IPS-20b (cell line): ENCODE results near the gene MCRIP1.

Experiments
- H3K27ac ChIP-seq: one replicate; pipeline ENCODE4 v1.5.1; 2013; ENCODE audit warnings: low read length
- H3K27me3 ChIP-seq: 2 replicates; pipeline ENCODE4 v1.6.1; 2013; ENCODE audit warnings: mild to moderate bottlenecking, low read length, inconsistent platforms; ENCODE audit not compliant: insufficient read depth
- H3K36me3 ChIP-seq: 2 replicates; pipeline ENCODE4 v1.6.1; 2013; ENCODE audit warnings: low read depth, mild to moderate bottlenecking, inconsistent platforms, low read length, moderate library complexity; ENCODE audit not compliant: insufficient read depth
- H3K4me1 ChIP-seq: 2 replicates; pipeline ENCODE4 v1.6.1; 2013; ENCODE audit warnings: mild to moderate bottlenecking, control low read depth, inconsistent platforms, low read length, moderate library complexity; ENCODE audit not compliant: insufficient read depth
- H3K4me3 ChIP-seq: 2 replicates; pipeline ENCODE4 v1.5.1; 2013; ENCODE audit warnings: mild to moderate bottlenecking, low read length, inconsistent platforms
- H3K9ac ChIP-seq: 2 replicates; pipeline ENCODE4 v1.6.1; 2013; ENCODE audit warnings: low read depth, mild to moderate bottlenecking, inconsistent platforms, low read length, moderate library complexity
- H3K9me3 ChIP-seq: 2 replicates; pipeline ENCODE4 v1.6.1; 2013; ENCODE audit warnings: mild to moderate bottlenecking, low read depth, low read length, inconsistent platforms; ENCODE audit not compliant: insufficient read depth

Gene MCRIP1

GRCh38 chr17:81833160-81833920, at the start of gene MCRIP1:
Gene MCRIP1 (minus strand): TSS chr17:81833291. CDS start chr17:81824506, 8,785 bp downstream.
- H3K36me3 ChIP-seq = no peaks in the 10 kb centered on the region
- H3K9me3 ChIP-seq = no peaks in the 10 kb centered on the region
- no peaks in the 10 kb centered on the region for H3K4me1 ChIP-seq
- H3K27me3 ChIP-seq = no peaks in the 10 kb centered on the region
- H3K4me3 ChIP-seq = peak within 1 kb of the TSS; percentile 91
- H3K9ac ChIP-seq = peak within 1 kb of the TSS; percentile 98
- H3K27ac ChIP-seq = peak within 1 kb of the TSS; percentile 98

GRCh38 chr17:81879121-81879520, 46.0 kb upstream of the MCRIP1 start:
- Histone ChIP-seq H3K4me1 (no peaks in the 10 kb centered on the region), H3K9me3 (no peaks in the 10 kb centered on the region), H3K4me3 (no peak overlapping the region), H3K36me3 (peaks cover 50% of the 10 kb centered on the region), H3K27ac (no peak overlapping the region), H3K27me3 (no peaks in the 10 kb centered on the region), H3K9ac (no peak overlapping the region)

DNA sequence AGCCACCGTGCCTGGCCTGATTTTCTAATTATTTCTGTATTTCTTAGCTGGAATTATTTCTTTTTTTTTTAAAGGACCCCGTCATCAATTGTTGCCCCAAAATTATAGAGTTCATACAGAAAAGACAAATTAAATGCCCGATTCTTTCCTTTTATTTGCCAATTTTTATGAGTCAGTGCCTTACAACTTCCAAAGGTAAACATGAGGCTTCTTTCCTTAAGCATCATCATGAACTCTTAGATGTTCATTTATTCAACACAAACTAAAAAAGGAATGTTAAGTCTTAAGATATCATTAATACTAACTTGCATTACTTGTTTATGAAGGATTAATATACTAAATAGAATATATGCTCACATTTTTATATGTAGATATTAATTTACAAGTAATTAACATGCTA, 45.2 kb upstream of the MCRIP1 start:
- Histone ChIP-seq H3K9ac (no peak overlapping the region), H3K36me3 (peaks cover 46% of the 10 kb centered on the region), H3K27me3 (no peaks in the 10 kb centered on the region)

GRCh38 chr17:81877569-81877968, 44.5 kb upstream of the MCRIP1 start:
- H3K4me1 ChIP-seq = no peaks in the 10 kb centered on the region
- H3K9me3 ChIP-seq = no peaks in the 10 kb centered on the region
- no peak overlapping the region for H3K27ac ChIP-seq
- peaks cover 42% of the 10 kb centered on the region for H3K36me3 ChIP-seq
- no peak overlapping the region for H3K9ac ChIP-seq
- no peak overlapping the region for H3K4me3 ChIP-seq
- no peaks in the 10 kb centered on the region for H3K27me3 ChIP-seq

More for the DNA sequence above, 45.2 kb upstream of the MCRIP1 start:
- Histone ChIP-seq H3K4me3 (no peak overlapping the region), H3K4me1 (no peaks in the 10 kb centered on the region), H3K9me3 (no peaks in the 10 kb centered on the region), H3K27ac (no peak overlapping the region)

DNA sequence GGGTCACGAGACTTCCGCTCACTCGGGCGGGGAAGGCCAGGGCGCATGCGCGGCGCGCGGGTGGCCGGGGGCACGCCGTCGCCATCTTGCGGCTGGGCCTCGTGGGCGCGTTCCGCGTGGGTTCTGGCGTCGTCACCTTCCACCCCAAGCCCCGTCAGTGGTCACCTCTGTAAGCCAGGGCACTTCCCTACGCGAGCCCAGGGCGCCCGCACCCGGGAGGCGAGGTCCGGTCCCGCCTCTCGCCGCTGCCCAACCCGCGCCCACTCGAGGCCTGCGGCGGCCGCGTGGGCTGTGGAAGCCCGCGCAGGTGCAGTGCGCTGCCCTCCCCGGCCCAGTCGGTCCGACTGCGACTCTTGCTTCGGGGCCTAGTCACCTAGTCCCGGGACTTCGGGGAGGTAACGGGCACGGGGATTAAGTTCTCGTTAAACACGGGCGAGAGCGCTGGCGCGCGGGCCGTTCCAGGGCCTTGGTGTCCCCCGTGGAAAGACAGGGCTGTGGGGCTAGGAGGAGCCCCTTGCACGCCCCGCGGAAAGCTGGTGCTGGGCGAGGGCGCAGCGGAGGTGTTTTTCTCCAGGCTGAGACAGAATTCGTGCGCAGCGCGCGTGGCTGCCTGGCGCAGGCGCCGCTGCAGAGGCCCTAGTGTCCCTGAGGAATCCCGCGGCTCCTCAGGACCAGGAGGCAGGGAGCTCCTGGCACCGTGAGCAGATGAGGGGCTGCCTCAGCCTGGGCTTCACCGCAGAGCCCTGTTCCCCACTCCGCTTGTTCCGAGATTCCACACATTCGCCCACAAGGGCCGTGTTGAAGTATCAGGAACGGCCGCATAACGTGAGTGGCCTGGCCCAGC, 38.5 kb upstream of the MCRIP1 start:
- H3K27me3 ChIP-seq = no peaks in the 10 kb centered on the region
- no peaks in the 10 kb centered on the region for H3K9me3 ChIP-seq
- H3K4me3 ChIP-seq = peak overlapping the region; percentile 91
- peaks cover 6% of the 10 kb centered on the region; the same call in 1 of the 2 replicates for H3K36me3 ChIP-seq
- H3K9ac ChIP-seq = peak overlapping the region; percentile 98
- no peaks in the 10 kb centered on the region for H3K4me1 ChIP-seq
- H3K27ac ChIP-seq = peak overlapping the region; percentile 76

DNA sequence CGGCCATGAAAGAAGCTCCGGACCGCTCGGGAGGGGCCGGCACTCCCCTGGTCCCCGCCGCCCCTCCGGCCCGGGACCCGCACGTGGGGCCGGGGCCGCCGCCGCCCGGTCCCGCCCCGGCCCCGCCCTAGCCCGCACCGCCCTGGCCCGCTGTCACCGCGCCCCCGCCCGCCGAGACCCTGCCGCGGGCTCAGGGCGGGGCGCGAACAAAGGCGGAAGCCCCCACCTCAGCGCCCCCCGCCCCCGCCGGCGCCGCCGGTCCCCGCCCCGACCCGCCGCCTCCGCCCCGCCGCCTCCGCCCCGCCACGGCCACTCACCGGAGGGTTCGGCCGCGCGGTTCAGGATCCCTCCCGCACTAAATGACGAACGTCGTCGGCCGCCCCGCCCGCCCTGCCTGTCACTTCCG, 37.9 kb upstream of the MCRIP1 start, which contains the start of gene ARHGDIA:
Gene ARHGDIA (minus strand): TSS at position 357 of the 406 bp plus-strand sequence. CDS start 1,407 bp downstream, outside the sequence.
- no peaks in the 10 kb centered on the region for H3K4me1 ChIP-seq
- no peaks in the 10 kb centered on the region for H3K9me3 ChIP-seq
- no peaks in the 10 kb centered on the region for H3K27me3 ChIP-seq
- H3K9ac ChIP-seq = peak within 1 kb of the TSS; percentile 98
- peaks cover 7% of the 10 kb centered on the region; the same call in 1 of the 2 replicates for H3K36me3 ChIP-seq
- H3K27ac ChIP-seq = peak within 1 kb of the TSS; percentile 76
- H3K4me3 ChIP-seq = peak within 1 kb of the TSS; percentile 91

DNA sequence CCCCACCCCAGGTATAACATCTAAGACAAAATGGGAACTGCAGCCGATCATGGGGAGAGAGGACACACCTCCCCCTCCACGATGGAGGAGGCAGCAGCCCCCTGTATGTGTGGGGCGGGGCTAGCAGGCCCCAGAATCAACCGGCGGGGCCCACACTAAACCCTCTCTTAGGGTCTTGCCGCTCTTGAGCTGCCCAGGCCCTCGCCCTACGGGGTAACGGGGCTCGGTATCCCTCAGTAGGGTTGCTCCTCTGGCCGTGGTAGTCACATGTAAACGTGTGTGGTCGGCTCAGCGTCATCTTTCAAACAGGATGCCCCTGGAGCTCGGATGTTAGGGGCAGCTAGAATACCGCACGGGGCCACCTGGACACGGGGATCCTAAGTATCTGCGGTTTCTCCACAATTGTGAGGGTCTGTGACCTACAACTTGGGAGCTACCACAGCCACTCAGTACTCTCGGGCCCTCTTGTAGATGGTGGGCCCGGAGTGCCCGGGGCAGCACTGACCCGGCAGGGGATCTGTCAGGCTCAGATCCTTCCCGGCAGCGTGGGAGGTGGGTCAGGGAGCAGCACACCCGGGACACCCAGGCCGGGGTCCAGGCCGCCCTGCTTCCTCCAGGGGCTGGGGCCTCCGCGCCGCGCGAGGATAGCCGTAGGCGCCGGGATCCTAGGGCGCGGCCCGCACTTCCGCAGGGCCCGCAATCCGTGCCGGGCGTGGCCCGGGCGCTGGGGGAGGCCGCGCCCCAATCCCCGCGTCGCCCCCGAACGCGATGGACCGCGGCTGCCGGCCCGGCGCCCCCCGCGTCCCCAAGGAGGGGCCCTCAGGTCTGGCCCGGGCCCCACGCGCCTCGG, 37.3 kb upstream of the MCRIP1 start:
- Histone ChIP-seq H3K9ac (peak overlapping the region; percentile 81; the same call in 1 of the 2 replicates), H3K27me3 (no peaks in the 10 kb centered on the region), H3K36me3 (peaks cover 14% of the 10 kb centered on the region; the same call in 1 of the 2 replicates), H3K4me3 (peak overlapping the region; percentile 89), H3K27ac (no peak overlapping the region), H3K9me3 (no peaks in the 10 kb centered on the region), H3K4me1 (no peaks in the 10 kb centered on the region)

GRCh38 chr17:81869221-81870130, 36.4 kb upstream of the MCRIP1 start:
- Histone ChIP-seq H3K4me1 (no peaks in the 10 kb centered on the region), H3K27ac (no peak overlapping the region), H3K36me3 (peaks cover 17% of the 10 kb centered on the region; the same call in 1 of the 2 replicates)

GRCh38 chr17:81868674-81869220, 35.7 kb upstream of the MCRIP1 start:
- Histone ChIP-seq H3K27me3 (no peaks in the 10 kb centered on the region), H3K9ac (no peak overlapping the region), H3K36me3 (peaks cover 24% of the 10 kb centered on the region), H3K4me1 (no peaks in the 10 kb centered on the region), H3K4me3 (no peak overlapping the region), H3K27ac (no peak overlapping the region), H3K9me3 (no peaks in the 10 kb centered on the region)

More at GRCh38 chr17:81869221-81870130, 36.4 kb upstream of the MCRIP1 start:
- peak overlapping the region; percentile 81 for H3K9ac ChIP-seq
- no peaks in the 10 kb centered on the region for H3K9me3 ChIP-seq
- peak overlapping the region; percentile 89 for H3K4me3 ChIP-seq
- no peaks in the 10 kb centered on the region for H3K27me3 ChIP-seq

DNA sequence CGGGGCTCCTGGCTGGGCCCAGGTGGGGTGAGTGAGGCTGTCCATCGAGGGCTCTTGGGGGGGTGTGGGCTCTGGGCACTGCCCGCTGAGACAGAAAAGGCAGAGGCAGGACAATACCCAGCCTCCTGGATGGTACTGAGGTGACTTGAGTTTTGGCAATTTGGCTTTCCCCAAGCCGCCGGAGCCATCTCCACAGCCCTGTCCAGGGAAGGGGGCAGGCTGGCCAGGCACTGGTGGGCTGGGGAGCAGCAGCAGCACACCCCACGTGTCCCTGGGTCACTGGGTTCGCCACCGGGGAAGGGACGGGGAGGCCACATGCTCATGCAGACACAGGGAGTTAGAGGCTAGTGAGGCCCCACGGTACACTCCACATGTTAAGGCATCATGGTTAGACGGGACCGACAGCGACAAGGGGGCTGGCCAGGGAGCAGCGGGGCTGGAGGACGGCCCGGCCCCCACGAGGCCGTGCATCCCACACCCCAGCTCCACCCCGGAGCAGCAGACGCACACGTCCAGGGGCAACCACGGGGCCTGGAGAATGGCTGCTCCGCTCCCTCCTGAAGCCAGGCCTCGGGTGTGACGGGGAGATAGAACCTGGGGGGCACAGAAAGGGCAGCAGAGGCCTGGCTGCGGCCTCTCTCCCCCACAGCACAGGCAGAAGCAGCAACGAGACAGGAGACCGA, 35.0 kb upstream of the MCRIP1 start:
- Histone ChIP-seq H3K9me3 (no peaks in the 10 kb centered on the region), H3K4me1 (no peaks in the 10 kb centered on the region), H3K4me3 (no peak overlapping the region), H3K27me3 (no peaks in the 10 kb centered on the region), H3K36me3 (peaks cover 30% of the 10 kb centered on the region), H3K27ac (no peak overlapping the region), H3K9ac (peak overlapping the region; percentile 45)
